Measurements from ENCODE around the gene TNRC6A.
"Not testable (repeated sequence)": the region's sequence is repeated elsewhere in the genome, so short reads cannot be mapped to it uniquely, and the experiment has no call there.

TNRC6A gene

DNA sequence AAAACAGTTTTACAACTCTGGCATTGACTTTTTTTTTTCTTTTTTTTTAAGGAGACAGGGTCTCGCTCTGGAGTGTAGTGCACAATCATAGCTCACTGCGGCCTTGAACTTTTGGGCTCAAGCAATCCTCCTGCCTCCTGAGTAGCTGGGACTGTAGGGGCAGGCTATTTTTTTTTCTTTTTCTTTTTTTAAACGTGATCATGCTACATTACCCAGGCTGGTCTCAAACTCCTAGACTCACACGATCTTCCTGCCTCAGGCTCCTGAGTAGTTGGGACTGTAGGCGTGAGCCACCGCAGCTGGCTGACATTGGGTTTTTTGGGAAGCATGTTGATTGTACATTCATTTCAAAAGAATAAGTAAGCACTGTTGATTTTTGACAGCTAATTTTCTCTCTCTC is 32.1 kb downstream of the TNRC6A start:
- no peak for DNase-seq

DNA sequence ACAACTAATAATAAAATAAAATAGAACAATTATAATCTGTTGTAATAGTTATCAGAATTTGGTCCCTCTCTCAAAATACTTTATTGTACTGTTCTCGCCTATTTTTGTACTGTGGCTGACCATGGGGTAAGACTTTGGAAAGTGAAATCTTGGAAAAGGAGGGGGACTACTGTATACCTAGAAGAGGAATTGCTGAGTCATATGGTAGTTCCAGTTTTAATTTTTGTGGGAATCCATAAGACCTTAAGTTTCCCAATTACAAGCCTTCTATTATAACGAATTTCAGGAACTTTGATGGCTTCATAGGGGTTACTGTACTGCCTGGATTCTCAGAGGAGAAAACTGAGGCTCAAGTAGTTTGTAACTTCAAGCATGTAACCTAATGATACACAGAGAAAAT is 35.5 kb downstream of the TNRC6A start:
- no peak for DNase-seq

DNA sequence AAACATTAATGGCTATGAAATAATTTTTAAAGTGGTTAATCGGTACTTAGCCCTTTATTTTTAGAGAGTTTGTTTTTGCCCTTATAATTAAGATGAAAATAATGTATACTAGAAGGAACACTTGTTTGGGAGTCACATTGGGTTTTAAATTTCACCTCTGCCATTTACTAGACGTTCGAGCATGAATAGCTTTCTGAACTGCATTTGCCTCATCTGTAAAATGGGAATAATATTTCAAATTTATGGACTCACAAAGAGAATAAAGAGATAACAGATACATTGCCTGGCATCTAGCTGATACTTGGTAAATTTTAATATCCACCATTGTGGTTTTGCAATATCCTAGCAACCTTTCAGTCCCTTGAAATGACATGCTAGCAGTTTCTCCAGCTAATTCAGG is 36.6 kb downstream of the TNRC6A start:
- no peak for DNase-seq

DNA sequence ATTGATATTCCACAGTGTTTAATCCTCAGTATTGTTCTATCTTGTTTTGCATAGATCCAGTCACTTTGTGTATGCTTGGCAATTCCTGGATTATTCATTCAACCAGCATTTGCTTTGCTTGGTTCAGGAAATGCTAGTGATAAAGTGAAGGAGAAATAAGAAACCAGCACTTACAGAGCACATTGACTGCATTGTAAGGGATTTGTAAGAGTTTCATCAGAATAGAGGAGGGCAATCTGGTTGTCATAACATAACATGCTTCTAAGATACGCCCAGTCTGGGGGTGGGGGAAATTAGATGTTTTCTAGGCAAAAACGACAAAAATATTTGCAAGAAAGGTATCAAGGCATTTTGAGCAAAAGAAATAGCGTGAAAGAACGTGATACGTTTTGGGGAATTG is 40.4 kb downstream of the TNRC6A start:
- no peak for DNase-seq

DNA sequence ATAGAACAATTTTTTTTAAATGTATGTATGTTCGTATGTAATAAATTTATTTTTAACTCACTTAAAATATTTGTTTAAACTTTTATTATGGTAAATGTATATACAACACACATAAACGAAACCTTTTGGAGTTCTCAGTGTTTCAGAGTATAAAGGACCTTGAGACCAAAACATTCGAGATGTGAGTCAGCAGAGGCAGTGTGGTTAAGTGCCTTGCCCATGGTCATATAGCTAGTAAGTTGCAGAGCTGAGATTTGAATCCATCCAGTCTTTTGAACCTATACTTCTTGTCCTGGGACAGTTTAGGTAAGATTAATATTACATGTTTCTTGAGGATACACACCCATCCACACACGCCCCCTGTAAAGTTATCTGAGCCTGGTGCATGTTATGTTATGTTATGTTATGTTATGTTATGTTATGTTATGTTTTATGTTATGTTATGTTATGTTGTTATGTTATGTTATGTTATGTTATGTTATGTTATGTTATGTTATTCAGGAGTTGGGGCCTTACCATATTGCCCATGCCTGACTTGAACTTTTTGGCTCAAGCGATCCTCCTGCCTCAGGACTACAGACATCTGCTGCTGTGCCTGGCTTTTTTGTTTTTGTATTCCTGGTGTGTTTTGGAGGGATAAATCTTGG is 41.8 kb downstream of the TNRC6A start:
- DNase-seq: no peak

DNA sequence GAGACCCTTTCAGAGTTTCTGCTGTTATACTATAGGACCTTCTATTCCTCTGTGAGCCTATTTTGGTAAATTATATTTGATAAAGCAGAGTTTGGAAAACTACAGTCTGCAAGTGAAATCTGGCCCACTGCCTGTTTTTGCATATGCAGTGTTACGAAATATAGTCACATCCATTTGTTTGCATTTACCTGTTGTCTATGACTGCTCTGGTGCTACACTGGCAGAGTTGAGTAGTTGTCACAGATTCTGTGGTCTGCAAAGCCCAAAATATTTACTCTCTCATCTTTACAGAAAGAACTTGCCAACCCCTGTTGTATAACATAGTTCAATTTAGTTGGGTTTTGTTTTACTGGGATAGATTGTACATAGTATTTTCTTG is 42.3 kb downstream of the TNRC6A start:
- DNase-seq: no peak

DNA sequence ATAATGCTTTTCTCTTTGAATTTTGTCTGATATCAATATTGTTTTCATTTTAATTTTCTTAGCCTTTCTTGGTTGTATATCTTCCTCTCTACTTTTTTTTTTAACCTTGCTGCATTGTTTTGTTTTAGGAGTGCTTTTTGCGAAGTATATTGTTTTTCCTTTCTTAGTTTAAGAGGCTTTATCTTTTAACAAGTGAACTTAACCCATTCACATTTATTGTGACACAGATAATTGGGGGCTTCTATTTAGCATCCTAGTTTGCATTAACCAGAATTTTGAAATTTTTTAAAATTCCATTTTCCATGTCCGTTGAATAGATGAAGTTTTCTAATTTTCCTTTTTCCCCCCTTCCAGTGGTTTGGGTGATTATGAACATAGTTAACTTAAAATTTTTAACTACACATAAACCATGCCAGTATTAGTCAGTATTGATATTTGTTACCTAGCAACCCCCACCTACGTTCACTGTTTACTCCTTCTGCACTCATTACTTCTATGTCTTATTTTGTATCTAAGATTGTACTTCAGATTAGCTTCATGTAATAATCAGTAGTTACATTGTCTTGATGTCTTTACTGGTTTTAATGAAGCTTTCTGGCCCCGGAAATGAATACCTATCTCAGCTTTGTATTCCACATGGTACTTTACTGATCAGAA is 44.4 kb downstream of the TNRC6A start:
- no peak for DNase-seq

DNA sequence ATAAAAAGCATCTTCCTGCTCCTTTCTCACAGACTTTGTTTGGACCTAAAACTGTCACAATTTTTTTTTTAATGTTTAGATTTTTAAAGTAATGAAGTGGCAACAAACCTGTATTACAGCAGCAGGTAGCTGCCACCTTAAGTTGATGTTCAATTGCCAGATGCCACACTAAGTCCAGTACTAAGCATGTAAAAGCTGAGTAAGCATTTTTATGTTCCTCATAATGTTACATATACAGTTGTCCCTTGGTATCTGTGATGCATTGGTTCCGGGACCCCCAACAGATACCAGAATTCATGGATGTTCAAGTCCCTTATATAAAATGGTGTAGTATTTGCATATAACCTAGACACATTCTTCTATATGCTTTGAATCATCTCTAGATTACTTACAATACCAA is 45.1 kb downstream of the TNRC6A start:
- DNase-seq: no peak

DNA sequence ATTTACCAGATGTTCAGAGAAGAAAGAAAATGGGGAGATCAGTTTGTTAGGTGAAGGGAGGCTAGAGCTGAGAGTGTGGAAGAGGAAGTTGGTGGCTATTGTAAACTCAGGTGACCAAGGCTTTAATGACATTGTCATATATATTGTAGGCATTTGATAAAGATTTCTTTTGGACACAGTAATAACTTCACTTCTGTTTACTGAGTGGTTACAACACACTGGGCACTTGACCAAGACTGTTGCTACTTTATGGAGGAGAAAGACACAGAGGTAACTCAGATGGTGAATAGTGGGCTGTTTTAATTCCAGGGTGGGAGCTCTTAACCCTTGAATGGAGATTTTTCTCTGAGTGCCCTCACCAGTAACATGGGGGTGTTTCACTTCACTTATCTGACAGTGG is 46.0 kb downstream of the TNRC6A start:
- no peak for DNase-seq

DNA sequence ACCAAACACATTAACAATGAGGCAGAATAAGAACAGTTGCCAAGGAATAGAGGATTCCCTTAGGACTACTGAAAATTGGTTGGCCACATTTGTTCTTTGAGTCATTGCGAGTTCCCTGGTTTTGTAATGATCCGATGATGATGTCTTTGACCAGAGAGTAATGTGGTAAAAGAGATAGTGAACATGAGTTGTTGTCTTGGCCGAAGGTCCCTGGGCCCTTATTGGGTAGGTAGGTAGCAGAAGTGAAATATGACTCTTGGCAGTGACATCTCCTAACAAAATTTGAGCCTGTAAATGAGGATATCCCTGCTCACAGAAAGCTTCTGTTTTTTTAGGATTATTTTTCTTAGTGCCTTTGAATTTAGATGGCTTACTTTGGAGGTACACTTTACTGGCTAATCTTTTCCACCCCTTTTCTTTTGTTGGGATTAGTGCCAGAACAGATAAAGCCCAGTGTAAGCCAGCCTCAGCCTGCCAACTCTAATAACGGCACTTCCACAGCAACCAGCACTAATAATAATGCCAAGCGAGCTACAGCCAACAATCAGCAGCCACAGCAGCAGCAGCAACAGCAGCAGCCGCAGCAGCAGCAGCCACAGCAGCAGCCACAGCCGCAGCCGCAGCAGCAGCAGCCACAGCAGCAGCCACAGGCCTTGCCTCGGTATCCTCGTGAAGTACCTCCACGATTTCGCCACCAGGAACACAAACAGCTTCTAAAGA is 47.2 kb downstream of the TNRC6A start:
- DNase-seq: no peak

DNA sequence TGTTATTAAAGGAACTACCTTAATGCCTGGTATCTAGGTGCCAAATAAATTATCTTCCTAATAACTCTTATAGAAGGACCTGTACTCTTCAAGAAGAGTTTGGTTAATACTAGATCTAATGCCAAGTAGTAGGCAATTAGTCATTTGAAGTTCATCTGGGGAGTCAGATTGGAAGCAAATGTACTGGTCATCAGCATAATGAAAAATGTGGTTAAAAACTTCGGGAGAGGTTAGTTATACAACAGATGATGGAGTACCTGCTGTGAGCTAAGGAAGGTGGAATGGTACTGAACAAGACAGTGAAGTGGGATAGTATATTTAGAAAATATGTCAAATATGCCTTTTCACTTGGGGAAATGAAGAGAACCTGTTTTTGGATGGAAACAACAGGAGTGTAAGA is 49.2 kb downstream of the TNRC6A start:
- DNase-seq: no peak

DNA sequence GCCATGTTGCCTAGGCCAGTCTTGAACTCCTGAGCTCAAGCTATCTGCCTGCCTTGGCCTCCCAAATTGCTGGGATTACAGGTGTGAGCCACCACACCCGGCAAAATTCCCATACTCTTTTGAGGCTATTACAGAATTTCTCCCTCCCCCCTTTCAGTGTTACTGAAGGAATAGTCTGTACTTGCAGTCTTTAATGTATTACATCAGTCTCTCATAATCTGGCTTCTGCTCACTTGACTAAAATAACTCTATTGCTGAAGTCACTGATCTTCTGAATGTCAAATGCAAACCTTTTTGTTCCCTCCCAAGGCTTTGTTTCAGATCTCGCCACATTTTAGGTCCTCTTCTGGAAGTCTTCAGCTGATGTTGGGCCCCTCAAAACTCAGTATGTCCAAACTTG is 51.8 kb downstream of the TNRC6A start:
- DNase-seq: no peak

DNA sequence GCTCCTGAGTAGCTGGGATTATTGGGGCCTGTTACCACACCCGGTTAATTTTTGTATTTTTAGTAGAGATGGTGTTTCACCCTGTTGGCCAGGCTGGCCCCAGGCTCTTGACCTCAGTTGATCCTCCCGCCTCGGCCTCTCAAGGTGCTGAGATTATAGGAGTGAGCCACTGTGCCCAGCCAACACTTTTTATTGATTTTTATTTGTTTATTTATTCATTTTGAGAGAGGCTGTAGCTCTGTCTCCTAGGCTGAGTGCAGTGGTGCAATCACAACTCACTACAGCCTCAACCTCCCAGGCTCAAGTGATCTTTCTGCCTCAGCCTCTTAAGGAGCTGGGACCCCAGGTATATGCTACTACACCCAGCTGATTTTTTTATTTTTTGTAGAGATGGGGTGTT is 54.7 kb downstream of the TNRC6A start:
- DNase-seq: no peak

DNA sequence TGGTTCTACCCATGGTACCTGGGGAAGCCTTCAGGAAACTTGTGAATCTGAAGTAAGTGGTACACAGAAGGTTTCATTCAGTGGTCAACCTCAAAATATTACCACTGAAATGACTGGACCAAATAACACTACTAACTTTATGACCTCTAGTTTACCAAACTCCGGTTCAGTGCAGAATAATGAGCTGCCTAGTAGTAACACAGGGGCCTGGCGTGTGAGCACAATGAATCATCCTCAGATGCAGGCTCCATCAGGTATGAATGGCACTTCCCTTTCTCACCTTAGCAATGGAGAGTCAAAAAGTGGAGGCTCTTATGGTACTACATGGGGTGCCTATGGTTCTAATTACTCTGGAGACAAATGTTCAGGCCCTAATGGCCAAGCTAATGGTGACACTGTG is 60.4 kb downstream of the TNRC6A start:
- no peak for DNase-seq

DNA sequence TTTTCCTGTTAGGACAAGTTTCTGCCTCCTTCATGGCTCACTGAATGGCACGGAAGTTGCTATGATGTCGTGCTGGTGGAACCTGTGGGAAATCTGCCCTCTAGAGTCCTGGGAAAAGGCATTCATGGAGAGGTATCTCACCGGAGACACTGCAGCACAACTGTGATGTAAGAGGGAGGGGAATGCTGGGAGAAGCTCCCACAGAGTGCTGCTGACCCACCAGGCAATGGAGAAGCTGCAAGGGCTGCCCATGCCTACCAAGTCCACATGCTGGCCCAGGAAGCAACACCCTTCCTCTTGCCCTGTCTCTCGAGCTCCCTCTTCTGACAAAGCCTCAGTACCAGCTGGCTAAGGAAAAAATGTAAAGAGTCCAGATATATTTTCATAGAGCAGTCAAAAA is 71.1 kb downstream of the TNRC6A start:
- DNase-seq: no peak

DNA sequence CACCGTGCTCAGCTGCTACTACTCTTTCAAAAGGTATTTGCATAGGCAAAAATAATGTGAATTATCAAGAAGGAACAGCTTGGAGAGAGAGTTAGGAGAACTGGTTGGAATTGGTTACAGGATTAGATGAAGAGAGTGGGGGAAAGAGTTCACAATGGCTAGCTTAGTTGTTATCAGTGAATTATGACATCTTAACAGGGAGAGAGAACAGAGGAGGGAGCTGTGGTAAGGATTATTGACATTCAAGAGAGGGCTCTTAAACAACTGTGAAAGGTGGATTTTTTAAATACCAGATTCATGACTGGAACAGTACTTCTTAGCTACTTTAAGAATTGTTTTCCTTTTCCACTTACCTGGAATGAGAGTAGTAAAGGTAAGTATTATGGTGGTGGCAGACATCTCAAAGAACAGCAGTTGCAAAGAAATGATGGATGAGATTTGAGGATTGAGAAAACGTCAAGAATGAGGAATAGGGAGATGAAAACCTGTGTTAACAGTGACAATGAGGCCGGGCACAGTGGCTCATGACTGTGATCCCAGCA is 72.4 kb downstream of the TNRC6A start:
- no peak for DNase-seq

DNA sequence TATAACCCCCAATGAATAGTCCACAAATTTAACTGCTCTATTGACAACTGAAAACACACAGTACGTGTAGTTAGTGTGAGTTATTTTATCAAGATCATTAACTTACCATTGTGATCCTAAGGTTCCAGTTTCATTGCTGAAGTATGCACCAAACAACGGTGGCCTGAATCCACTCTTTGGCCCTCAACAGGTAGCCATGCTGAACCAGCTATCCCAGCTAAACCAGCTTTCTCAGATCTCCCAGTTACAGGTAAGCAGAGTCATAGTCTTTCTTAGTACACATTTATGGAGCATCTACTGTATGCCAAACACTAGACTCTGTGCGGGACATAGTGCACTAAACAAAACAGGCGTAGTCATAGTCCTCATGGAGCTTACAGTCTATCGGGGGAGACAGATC is 76.0 kb downstream of the TNRC6A start:
- no peak for DNase-seq

DNA sequence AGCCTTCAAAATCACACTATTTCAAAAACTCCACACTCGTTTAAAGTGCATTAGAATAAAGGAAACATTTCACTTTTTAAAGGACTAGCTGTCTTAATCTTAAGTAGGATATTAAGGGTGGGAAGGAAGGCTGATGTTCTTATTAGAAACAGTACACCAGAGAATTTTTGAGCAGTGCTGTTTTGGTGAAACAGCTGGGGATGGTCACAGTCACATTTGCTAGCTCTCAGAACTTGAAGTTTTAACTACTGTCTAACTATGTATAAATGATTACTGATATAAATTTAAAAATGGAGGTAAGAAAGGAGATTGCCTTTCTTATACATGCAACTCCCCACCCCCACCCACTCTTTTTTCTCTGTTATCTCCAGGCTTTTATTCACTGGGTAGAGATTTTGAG is 77.8 kb downstream of the TNRC6A start:
- no peak for DNase-seq

DNA sequence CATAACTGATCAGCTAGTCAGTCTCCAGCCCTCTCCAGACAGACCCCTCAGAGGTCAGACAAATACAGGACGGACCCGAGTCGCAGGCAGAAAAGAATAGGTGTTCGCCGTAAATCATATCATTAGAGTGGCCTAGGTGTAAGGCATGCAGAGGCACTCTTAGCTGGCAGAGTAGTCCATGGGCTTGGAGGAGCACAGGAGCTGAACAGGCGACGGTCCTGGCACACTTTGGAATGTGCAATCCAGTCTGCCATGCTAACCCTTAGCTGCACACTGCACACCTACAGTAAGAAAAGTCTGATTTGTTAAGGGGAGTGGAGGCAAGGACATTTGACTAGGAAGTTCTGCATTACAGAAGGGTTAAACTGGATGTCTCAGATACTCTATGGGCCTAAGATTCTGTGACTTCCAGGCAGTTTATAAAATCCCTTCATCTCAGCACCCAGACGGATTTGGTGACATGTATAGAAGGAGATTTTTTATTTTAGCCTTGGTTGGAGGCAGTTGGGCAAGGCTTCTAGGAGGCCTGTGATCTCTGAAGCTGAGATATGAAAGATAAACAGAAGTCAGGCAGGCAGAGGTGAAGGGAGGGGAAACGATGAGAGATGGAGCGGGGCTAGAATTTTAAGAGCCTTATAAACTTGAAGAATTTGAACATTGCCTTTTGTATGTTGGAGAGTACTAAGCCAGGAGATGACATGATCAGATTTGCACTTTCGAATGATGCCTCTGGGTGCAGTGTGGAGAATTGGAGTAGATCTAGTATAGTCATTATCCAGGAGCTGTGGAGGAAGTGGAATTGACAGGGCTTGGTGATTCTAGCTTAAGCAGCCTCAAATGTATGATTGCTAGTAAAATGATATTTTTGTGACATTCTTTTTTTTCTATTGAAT is 81.7 kb downstream of the TNRC6A start:
- no peak for DNase-seq

DNA sequence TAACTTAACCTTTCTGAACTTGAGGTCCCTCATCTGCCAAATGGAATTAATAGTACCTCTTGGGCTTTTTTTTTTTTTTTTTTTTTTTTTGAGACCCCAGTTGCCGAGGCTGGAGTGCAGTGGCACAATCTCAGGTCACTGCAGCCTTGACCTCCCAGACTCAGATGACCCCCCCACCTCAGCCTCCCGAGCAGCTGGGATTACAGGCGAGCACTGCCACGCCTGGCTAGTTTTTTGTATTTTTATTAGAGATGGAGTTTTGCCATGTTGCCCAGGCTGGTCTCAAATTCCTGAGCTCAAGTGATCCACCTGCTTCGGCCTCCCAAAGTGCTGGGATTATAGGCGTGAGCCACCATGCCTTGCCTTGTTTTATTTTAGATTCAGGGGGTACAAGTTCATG is 83.4 kb downstream of the TNRC6A start:
- not testable (repeated sequence) for DNase-seq

DNA sequence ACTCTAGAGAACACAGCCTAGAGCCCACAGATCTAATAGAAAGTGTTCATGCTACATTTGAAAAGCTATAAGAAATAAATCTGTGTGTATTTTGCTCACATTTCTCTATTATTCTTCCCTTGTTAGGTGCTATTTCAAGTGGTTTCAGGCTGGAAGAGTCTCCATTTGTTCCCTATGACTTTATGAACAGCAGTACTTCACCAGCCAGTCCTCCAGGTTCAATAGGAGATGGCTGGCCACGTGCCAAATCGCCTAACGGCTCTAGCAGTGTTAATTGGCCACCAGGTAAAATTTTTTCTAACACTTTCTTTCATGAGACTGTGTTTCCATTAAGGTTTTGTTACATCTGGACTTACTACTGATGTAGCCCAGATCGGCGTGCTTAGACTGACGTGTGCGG is 85.6 kb downstream of the TNRC6A start:
- no peak for DNase-seq

DNA sequence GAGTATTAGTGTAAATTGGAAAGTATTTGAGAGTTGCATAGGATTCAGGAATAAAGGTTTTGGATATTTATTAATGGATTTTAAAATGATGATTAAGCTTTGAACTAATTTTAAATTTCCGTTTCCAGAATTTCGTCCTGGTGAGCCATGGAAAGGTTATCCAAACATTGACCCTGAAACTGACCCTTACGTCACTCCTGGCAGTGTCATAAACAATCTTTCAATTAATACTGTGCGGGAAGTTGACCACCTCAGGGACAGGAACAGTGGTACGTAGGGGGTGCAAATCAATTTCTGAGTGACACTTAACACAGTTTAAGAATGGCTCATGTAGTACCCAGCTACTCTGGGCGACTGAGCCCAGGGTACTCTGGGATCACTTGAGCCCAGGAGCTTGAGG is 87.2 kb downstream of the TNRC6A start:
- no peak for DNase-seq

DNA sequence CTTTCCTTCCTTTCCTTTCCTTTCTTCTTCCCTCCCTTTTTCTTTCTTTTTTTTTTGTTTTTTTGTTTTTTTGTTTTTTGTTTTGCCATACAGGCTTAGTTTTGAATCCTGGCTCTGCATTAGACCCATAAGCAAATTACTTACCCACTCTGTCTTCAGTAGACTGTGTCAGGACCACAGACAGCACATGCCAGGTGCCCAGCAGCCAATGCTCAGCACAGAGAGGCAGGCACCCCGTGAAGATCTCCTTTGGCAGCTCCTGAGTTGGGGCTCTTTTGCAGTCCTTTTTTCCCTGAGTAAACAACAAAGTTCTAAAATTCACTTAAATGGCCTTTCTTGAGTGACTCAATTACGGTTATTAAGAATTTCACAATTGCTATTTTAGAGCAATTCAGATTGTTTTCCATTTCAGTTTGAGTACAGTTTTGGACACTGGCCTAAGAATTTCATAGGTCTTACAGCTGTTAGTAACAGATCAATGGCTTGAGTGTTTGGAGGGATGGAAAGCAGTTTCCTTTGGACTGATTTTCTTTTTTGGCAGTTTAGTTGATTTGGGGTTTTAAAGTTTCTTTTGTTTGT is 90.1 kb downstream of the TNRC6A start:
- no peak for DNase-seq
